Measurements from ENCODE around the gene CACNG4. TPM values are rescaled to one million over a fixed set of nuclear protein-coding genes. Genes with fewer than 3 reads are reported as not detected.

The CACNG4 gene
- total and polyA plus RNA-seq, 2 of the 4 experiments (the other 2 are of a cell fraction): under 0.01 to 0.53 TPM

- intact Hi-C loops (cut with micrococcal nuclease) (no loop called here), in situ Hi-C loops (cut with MboI; ENCODE audit: low sequenced_read_pairs) (no loop called here), dilution Hi-C loops (cut with HindIII; ENCODE audit: low sequenced_read_pairs, unreplicated experiment) (no loop called here)
- WGBS, 2 experiments (ENCODE audit: extremely low coverage in 2 of 2, insufficient read length in 1 of 2): 14% methylated on average over 4 of the region's 11 CpGs; no CpG with 5 or more reads in 1 of the 2 experiments
- H4K20me1 ChIP-seq (ENCODE audit: insufficient read depth, low read length): no peaks in the 10 kb centered on the region
- H3K9ac ChIP-seq (ENCODE audit: low read depth, low read length): no peak overlapping the region
- no peak overlapping the region for H3K14ac ChIP-seq (replicated peaks; ENCODE audit: low read depth, low read length)
- H2AK9ac ChIP-seq (replicated peaks; ENCODE audit: low read depth, low read length, poor library complexity): peak overlapping the region; percentile 24
- CTCF ChIA-PET: interaction anchor here (0.6 kb wide), 1 partner anchor 41 kb away, joined by 3 read pairs; no protein-coding TSS in a partner anchor
- H3K9me3 ChIP-seq (ENCODE audit: control insufficient read depth, insufficient read depth, low read length): peaks cover 1% of the 10 kb centered on the region
- no peak for DNase-seq
- no peak overlapping the region for H2BK5ac ChIP-seq (ENCODE audit: low read depth, low read length, poor library complexity, severe bottlenecking)
- H3K9me1 ChIP-seq (ENCODE audit: insufficient read depth, low read length): no peaks in the 10 kb centered on the region
- no peak overlapping the region for H3K18ac ChIP-seq (ENCODE audit: low read depth, low read length)
- POLR2A ChIA-PET (ENCODE audit: unreplicated experiment): no interaction called here
- no peak overlapping the region for H2AFZ ChIP-seq (replicated peaks; ENCODE audit: low read length, poor library complexity)
- H2BK20ac ChIP-seq (ENCODE audit: low read depth, low read length): no peak overlapping the region
- no peak overlapping the region for H2AK5ac ChIP-seq (ENCODE audit: low read depth, low read length)
- H3K36me3 ChIP-seq (ENCODE audit: control insufficient read depth, insufficient read depth, low read length): no peaks in the 10 kb centered on the region
- no peak for ATAC-seq (ENCODE audit: low read depth)
- no peaks in the 10 kb centered on the region for H3K4me1 ChIP-seq (ENCODE audit: control insufficient read depth, insufficient read depth, low read length)
- no peak overlapping the region for H4K5ac ChIP-seq (ENCODE audit: low read depth, low read length)
- no TSS peak for BruUV-seq (replicated peaks)
- H4K8ac ChIP-seq (ENCODE audit: low read depth in 2 of 2, low read length in 2 of 2): no peak overlapping the region
- peaks cover 55% of the 10 kb centered on the region for H3K27me3 ChIP-seq (ENCODE audit: control insufficient read depth, insufficient read depth, low read length)
- H3K4ac ChIP-seq (ENCODE audit: low read depth, low read length): no peak overlapping the region
- no peak overlapping the region for H3K4me2 ChIP-seq (ENCODE audit: low read depth, low read length)
- H3K79me1 ChIP-seq (ENCODE audit: low read depth in 1 of 2, low read length in 2 of 2): no peaks in the 10 kb centered on the region
- H2BK120ac ChIP-seq (ENCODE audit: low read depth, low read length): no peak overlapping the region
- H2BK15ac ChIP-seq (ENCODE audit: low read depth, low read length): no peak overlapping the region
- no peak overlapping the region for H4K91ac ChIP-seq (ENCODE audit: insufficient read depth, low read depth, low read length)
- no peak overlapping the region for H3K27ac ChIP-seq (ENCODE audit: insufficient read depth, low read length)
- H3K4me3 ChIP-seq (ENCODE audit: insufficient read depth, low read depth, low read length): no peak overlapping the region
- no peak overlapping the region for H3K56ac ChIP-seq (ENCODE audit: extremely low read depth, insufficient read depth, low read length)
- no peak overlapping the region for H3K23ac ChIP-seq (ENCODE audit: low read depth, low read length)
- no peak for TF ChIP-seq ELK1 (IDR thresholded peaks at IDR 0.05; ENCODE audit: borderline replicate concordance, low read depth, low read length)
- TF ChIP-seq FOS (IDR thresholded peaks at IDR 0.05; ENCODE audit: low read depth, low read length): no peak
- TF ChIP-seq CHD1 (IDR thresholded peaks at IDR 0.05; ENCODE audit: low read depth, low read length): no peak
- no peak for TF ChIP-seq RAD21 (IDR thresholded peaks at IDR 0.05; ENCODE audit: low read length)
- no peak for TF ChIP-seq SMC3 (IDR thresholded peaks at IDR 0.05; ENCODE audit: low read depth, low read length)
- TF ChIP-seq MXI1 (IDR thresholded peaks at IDR 0.05; ENCODE audit: borderline replicate concordance, low read depth, low read length): no peak
- TF ChIP-seq BHLHE40 (IDR thresholded peaks at IDR 0.05; ENCODE audit: low read depth, low read length): no peak
- TF ChIP-seq USF2 (IDR thresholded peaks at IDR 0.05; ENCODE audit: low read depth, low read length): no peak
- TF ChIP-seq MAFK (IDR thresholded peaks at IDR 0.05; ENCODE audit: low read depth, low read length): no peak
- TF ChIP-seq CTCF (conservative IDR thresholded peaks at IDR 0.05; ENCODE audit: low read depth, low read length): no peak
- TF ChIP-seq MAZ (IDR thresholded peaks at IDR 0.05; ENCODE audit: borderline replicate concordance, low read depth, low read length): no peak
- no peak for TF ChIP-seq RFX5 (IDR thresholded peaks at IDR 0.05; ENCODE audit: low read depth, low read length)
- no peak for TF ChIP-seq RCOR1 (IDR thresholded peaks at IDR 0.05; ENCODE audit: insufficient replicate concordance, low read length)
- no peak for TF ChIP-seq CEBPB (IDR thresholded peaks at IDR 0.05; ENCODE audit: low read depth, low read length)
These were observed 77.7 kb downstream of the CACNG4 start for GRCh38 chr17:67041941-67042899.

Data from IMR-90 (cell line).